Activated CD8-positive, alpha-beta memory T cell treated with anti-CD3 and anti-CD28 coated beads for 4 hours (primary cell): ENCODE results near the gene SORBS2.

ENCODE experiments used
- DNase-seq, 2 donors: peaks; one replicate each; pipeline ENCODE4 v3.0.0-alpha.2; 2020; ENCODE audit warnings: low read depth in 2 of 2

The SORBS2 gene

GRCh38 chr4:185773419-185773818, 38.6 kb downstream of the SORBS2 start:
- DNase-seq: no peak

GRCh38 chr4:185772391-185773093, 39.5 kb downstream of the SORBS2 start:
- DNase-seq: no peak

- DNase-seq: no peak
These were observed 40.1 kb downstream of the SORBS2 start for GRCh38 chr4:185771711-185772390.

- no peak for DNase-seq
These were observed 44.5 kb downstream of the SORBS2 start for GRCh38 chr4:185767528-185767927.

- no peak for DNase-seq
These were observed 47.1 kb downstream of the SORBS2 start for GRCh38 chr4:185764876-185765275.

GRCh38 chr4:185761352-185762235, 50.4 kb downstream of the SORBS2 start:
- no peak for DNase-seq

GRCh38 chr4:185758807-185759206, 53.2 kb downstream of the SORBS2 start:
- DNase-seq: no peak

GRCh38 chr4:185755451-185755850, 56.5 kb downstream of the SORBS2 start:
- no peak for DNase-seq

GRCh38 chr4:185754961-185755360, 57.0 kb downstream of the SORBS2 start:
- no peak for DNase-seq

- no peak for DNase-seq
These were observed 59.1 kb downstream of the SORBS2 start for GRCh38 chr4:185752872-185753271.

- DNase-seq: no peak
These were observed 62.1 kb downstream of the SORBS2 start for GRCh38 chr4:185749858-185750257.

- no peak for DNase-seq
These were observed 63.0 kb downstream of the SORBS2 start for GRCh38 chr4:185748901-185749390.

- no peak for DNase-seq
These were observed 66.1 kb downstream of the SORBS2 start for GRCh38 chr4:185745891-185746290.

GRCh38 chr4:185744946-185745345, 67.0 kb downstream of the SORBS2 start:
- no peak for DNase-seq

- no peak for DNase-seq
These were observed 67.5 kb downstream of the SORBS2 start for GRCh38 chr4:185744488-185744862.

- no peak for DNase-seq
These were observed 68.1 kb downstream of the SORBS2 start for GRCh38 chr4:185743722-185744487.

GRCh38 chr4:185742766-185743165, 69.2 kb downstream of the SORBS2 start:
- no peak for DNase-seq

GRCh38 chr4:185741795-185742194, 70.2 kb downstream of the SORBS2 start:
- DNase-seq: no peak

GRCh38 chr4:185740471-185740873, 71.5 kb downstream of the SORBS2 start:
- DNase-seq: no peak

- DNase-seq: no peak
These were observed 73.2 kb downstream of the SORBS2 start for GRCh38 chr4:185738820-185739219.

GRCh38 chr4:185738038-185738552, 73.9 kb downstream of the SORBS2 start:
- DNase-seq: no peak
